ENCODE data around the gene PRODH. TPM values are rescaled to one million over a fixed set of nuclear protein-coding genes. Genes with fewer than 3 reads are reported as not detected.
"Not testable (repeated sequence)": the region's sequence is repeated elsewhere in the genome, so short reads cannot be mapped to it uniquely, and the experiment has no call there.

Gene PRODH
- total RNA-seq, 3 donors from 2014 or later, result 4.9 to 7.5 (median 5.3) TPM

- intact Hi-C loops (cut with DNase I, micrococcal nuclease), result no loop called here
Observed at GRCh38 chr22:18970176-18970947, 34.3 kb upstream of the PRODH start.

GRCh38 chr22:18969158-18969942, 33.3 kb upstream of the PRODH start:
- H3K4me3 ChIP-seq; H3K9me3 ChIP-seq; DNase-seq; H3K4me1 ChIP-seq (ENCODE audit: low read depth); H3K36me3 ChIP-seq (ENCODE audit: low read depth); intact Hi-C loops (cut with DNase I, micrococcal nuclease): not testable (repeated sequence)
- ATAC-seq, result peak; percentile 4

More at GRCh38 chr22:18970176-18970947, 34.3 kb upstream of the PRODH start:
- ATAC-seq (peak; percentile 44), DNase-seq (no peak)
- H3K9me3 ChIP-seq, result no peaks in the 10 kb centered on the region
- no peak for TF ChIP-seq CTCF (IDR thresholded peaks at IDR 0.05)
- H3K4me3 ChIP-seq, result no peak overlapping the region
- peaks cover 5% of the 10 kb centered on the region for H3K4me1 ChIP-seq (ENCODE audit: low read depth)
- no peaks in the 10 kb centered on the region for H3K36me3 ChIP-seq (ENCODE audit: low read depth)

- H3K36me3 ChIP-seq (ENCODE audit: low read depth), result no peaks in the 10 kb centered on the region
- H3K4me1 ChIP-seq (ENCODE audit: low read depth), result peaks cover 5% of the 10 kb centered on the region
- H3K4me3 ChIP-seq, result no peak overlapping the region
- no peak for ATAC-seq
- peak in 2 of 3 donors; percentile 23 to 37 for DNase-seq
- H3K9me3 ChIP-seq, result no peaks in the 10 kb centered on the region
- no peak for TF ChIP-seq CTCF (IDR thresholded peaks at IDR 0.05)
- intact Hi-C loops (cut with DNase I, micrococcal nuclease), result no loop called here
Observed at GRCh38 chr22:18968011-18968749, 32.1 kb upstream of the PRODH start.

- H3K4me1 ChIP-seq (ENCODE audit: low read depth); intact Hi-C loops (cut with DNase I, micrococcal nuclease); H3K36me3 ChIP-seq (ENCODE audit: low read depth); H3K9me3 ChIP-seq; H3K4me3 ChIP-seq: not testable (repeated sequence)
- ATAC-seq (peak; percentile 28), DNase-seq (peak in 1 of 3 donors; percentile 24)
Observed at GRCh38 chr22:18967391-18968010, 31.4 kb upstream of the PRODH start.

GRCh38 chr22:18966748-18967147, 30.7 kb upstream of the PRODH start:
- DNase-seq, result no peak
- no peak overlapping the region for H3K4me3 ChIP-seq
- H3K36me3 ChIP-seq (ENCODE audit: low read depth), result no peaks in the 10 kb centered on the region
- intact Hi-C loops (cut with DNase I, micrococcal nuclease), result no loop called here
- no peak for ATAC-seq
- no peaks in the 10 kb centered on the region for H3K9me3 ChIP-seq
- H3K4me1 ChIP-seq (ENCODE audit: low read depth), result peaks cover 5% of the 10 kb centered on the region
- no peak for TF ChIP-seq CTCF (IDR thresholded peaks at IDR 0.05)
